GM19035 (cell line): ENCODE data around the gene OR7G3.

Source experiments
- ATAC-seq: cut with Tn5 transposase; IDR thresholded peaks from one replicate; pipeline ENCODE4 v1.9.1; 2021; ENCODE audit not compliant: unreplicated experiment

OR7G3 gene

DNA sequence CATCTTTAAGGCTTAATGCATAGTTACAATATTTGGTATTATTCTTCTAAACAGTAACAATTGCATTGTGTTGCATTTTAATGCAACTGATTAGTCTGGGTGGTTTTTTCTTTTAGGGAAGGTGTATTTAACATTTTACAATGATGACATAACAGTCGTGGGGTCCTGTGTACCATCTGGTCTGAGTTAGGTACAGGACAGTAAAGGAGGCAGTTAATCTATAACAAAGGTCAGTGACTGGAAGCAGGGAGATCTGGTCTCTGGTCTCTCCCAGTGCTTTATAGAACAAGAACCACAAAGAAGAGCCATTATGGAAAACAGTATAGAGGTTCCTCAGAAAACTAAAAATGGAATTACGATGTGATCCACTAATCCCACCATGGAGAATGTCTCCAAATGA, 16.8 kb downstream of the OR7G3 start:
- ATAC-seq, result no peak

DNA sequence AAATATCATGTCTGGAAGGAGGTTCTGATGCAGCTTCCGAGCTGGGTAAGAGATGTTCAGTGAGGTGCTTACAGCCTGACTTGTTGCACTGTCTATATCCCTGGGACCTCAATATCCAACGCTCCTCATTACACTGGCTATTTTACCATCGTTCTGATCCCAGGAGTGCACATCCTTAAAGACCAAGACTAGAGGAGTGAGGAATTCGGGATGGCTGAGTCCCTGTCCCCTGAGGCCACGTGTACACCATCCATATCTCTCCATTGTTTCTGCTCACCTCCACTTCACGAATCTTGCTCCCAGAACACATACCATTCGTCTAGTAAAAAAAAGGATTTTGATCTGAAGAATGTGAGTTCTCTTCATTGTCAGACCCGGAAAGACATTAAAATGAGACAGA, 19.4 kb downstream of the OR7G3 start, which contains the start of gene OR7G2:
Gene OR7G2, minus strand, starts transcription at position 101 of the 400 bp plus-strand sequence. CDS start 4,232 bp downstream, outside the sequence.
- ATAC-seq, result no peak

DNA sequence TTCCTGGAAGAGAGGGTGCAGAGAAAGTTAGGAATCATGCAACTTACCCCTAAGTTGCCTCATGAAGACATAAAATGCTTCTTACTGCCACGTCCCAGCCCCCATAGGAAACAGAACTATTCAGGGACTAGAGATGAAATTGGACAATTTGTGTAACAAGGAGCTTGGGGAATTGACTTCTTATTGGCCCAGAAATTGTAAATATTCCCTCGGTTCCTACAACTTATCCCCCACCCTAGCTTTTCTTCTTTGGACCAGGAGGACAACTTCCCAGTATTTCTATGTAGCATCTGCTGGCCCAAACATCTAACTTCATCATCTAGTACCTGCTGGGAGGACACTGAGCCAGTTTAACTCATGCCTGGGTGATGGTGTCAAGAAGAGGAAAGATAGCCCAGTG, 40.0 kb downstream of the OR7G3 start, which contains the start of gene OR1M1:
Gene OR1M1, plus strand, starts transcription at position 301 of the 400 bp plus-strand sequence. CDS start 6,184 bp downstream, outside the sequence.
- ATAC-seq, result no peak

DNA sequence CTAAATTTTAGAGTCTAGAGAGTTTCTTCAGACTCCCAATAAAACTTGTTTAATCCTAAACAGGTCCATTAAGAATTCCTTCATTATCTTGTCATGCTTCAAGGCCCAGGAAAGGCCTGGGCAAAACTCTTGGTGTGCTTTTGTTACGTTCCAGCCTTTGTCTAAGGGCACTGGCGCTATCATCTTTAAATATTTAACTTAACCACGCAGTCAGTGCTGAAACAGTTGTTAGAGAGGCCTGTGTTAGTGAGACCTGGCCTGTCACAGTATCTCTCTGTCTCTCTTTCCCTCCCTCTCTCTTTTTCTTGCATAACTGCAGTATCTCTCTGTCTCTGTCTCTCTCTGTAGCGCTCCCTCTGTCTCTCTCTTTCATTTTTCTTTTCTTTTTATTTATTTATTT, 48.1 kb downstream of the OR7G3 start:
- no peak for ATAC-seq

DNA sequence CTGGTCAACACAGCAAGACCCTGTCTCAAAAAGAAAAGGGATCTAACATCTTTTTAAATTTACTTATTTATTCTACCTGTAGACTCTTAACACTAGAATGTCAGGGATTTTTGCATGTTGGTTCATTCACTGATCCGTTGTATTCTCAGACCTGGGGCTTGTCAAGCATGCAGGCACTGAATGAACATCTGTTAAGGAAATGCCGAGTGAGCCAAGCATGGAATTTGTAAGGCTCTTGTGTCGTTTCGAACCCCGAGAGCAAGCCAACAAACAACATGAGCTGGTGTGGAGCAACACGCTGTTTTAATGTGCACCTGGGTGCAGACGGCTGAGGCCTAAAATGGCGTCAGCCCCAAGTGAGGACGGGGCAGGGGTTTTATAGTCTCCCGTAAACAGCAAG, 49.8 kb downstream of the OR7G3 start:
- no peak for ATAC-seq
